Suprapubic skin (tissue), 4 donors: Measurements from ENCODE around the gene PAF1.

Source experiments
- EP300 ChIP-seq: sonication (generic); formaldehyde crosslinking; IDR thresholded peaks from one replicate; pipeline ENCODE4 v1.6.1; 2017; ENCODE audit warnings: antibody characterized with exemption
- POLR2A ChIP-seq, 2 donors: fragments of 450-650 bp; IDR thresholded peaks; one replicate each; pipeline ENCODE4 v1.6.1; 2017; ENCODE audit warnings: antibody characterized with exemption in 2 of 2, mild to moderate bottlenecking in 2 of 2, moderate library complexity in 2 of 2
- POLR2AphosphoS5 ChIP-seq, 3 donors: sonication (generic); formaldehyde crosslinking; IDR thresholded peaks; one replicate each; pipeline ENCODE4 v1.6.1; 2017; ENCODE audit warnings: antibody characterized with exemption in 3 of 3
- TF ChIP-seq, protein P1 (sequence below), 2 donors: fragments of 200-600 bp in 1 of 2; fragments of 450-650 bp in 1 of 2; sonication (generic) in 1 of 2; IDR thresholded peaks; one replicate each; pipeline ENCODE4 v1.5.1; 2016 to 2019; ENCODE audit warnings: antibody characterized with exemption in 2 of 2, mild to moderate bottlenecking in 1 of 2, moderate library complexity in 1 of 2

GRCh38 chr19:39406656-39407409 lies 15.9 kb upstream of the PAF1 start, which contains the start of gene ZFP36:
- TF ChIP-seq, protein P1, sequence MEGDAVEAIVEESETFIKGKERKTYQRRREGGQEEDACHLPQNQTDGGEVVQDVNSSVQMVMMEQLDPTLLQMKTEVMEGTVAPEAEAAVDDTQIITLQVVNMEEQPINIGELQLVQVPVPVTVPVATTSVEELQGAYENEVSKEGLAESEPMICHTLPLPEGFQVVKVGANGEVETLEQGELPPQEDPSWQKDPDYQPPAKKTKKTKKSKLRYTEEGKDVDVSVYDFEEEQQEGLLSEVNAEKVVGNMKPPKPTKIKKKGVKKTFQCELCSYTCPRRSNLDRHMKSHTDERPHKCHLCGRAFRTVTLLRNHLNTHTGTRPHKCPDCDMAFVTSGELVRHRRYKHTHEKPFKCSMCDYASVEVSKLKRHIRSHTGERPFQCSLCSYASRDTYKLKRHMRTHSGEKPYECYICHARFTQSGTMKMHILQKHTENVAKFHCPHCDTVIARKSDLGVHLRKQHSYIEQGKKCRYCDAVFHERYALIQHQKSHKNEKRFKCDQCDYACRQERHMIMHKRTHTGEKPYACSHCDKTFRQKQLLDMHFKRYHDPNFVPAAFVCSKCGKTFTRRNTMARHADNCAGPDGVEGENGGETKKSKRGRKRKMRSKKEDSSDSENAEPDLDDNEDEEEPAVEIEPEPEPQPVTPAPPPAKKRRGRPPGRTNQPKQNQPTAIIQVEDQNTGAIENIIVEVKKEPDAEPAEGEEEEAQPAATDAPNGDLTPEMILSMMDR (IDR thresholded peaks at IDR 0.05): no peak
- TF ChIP-seq POLR2A (IDR thresholded peaks at IDR 0.05) (peak; percentile 97 to 99), EP300 (no peak), POLR2AphosphoS5 (IDR thresholded peaks at IDR 0.05) (peak; percentile 99 to 100 (median 100))
